HepG2 (cell line): ENCODE data around the gene WWC2. TPM values are rescaled to one million over a fixed set of nuclear protein-coding genes. Genes with fewer than 3 reads are reported as not detected.

Source experiments
- ATAC-seq: fragments of 200-7000 bp; cut with Tn5 transposase; 3 replicates; pipeline ENCODE4 v1.9.1; 2020; ENCODE audit warnings: mild to moderate bottlenecking, moderate library complexity
- BruUV-seq: library from RNA; stranded (reverse); fragments of 400-500 nt; replicated peaks from 2 replicates; lab custom pipeline; 2021; lab: Mats Ljungman, UMichigan
- CTCF ChIA-PET: fragments of 300-600 bp; formaldehyde crosslinking; extraction: SDS; loops from one replicate; lab custom pipeline; 2021; ENCODE audit warnings: low total read pairs, inconsistent platforms, low intra/inter-chr PET ratio; lab: Yijun Ruan, JAX
- POLR2A ChIA-PET: fragments of 350-600 bp; sonication (Branson Sonifier 250); formaldehyde crosslinking; loops from one replicate; lab custom pipeline; 2020; ENCODE audit warnings: antibody characterized with exemption, inconsistent platforms; lab: Yijun Ruan, JAX
- DNase-seq: peaks from one replicate; pipeline ENCODE4 v3.0.0-alpha.2; 2015; ENCODE audit warnings: low spot score
- FAIRE-seq: peaks from 3 replicates; lab custom pipeline; 2011; peaks lifted over from hg19 to GRCh38; lab: Jason Lieb, UNC
- H2AFZ ChIP-seq: one replicate; pipeline ENCODE4 v1.6.1; 2011; ENCODE audit warnings: low read length, inconsistent platforms
- H3K27ac ChIP-seq: fragments of 300-600 bp; 3 replicates; pipeline ENCODE4 v1.8.0; 2011; ENCODE audit warnings: mixed run types, mild to moderate bottlenecking, mixed read lengths, low read length, inconsistent platforms; ENCODE audit not compliant: insufficient read depth; ENCODE audit errors: extremely low read length
- H3K27me3 ChIP-seq, 2 experiments: fragments of 200-600 bp in 1 of 2; 2 replicates in 1 of 2; 3 replicates in 1 of 2; pipeline versions ENCODE4 v1.6.0 to v1.8.0; 2011; ENCODE audit warnings: low read length in 2 of 2, mild to moderate bottlenecking in 2 of 2, moderate library complexity in 2 of 2, inconsistent platforms in 1 of 2; ENCODE audit not compliant: insufficient read depth in 2 of 2, control insufficient read depth in 1 of 2
- H3K36me3 ChIP-seq, 2 experiments: fragments of 200-600 bp in 1 of 2; replicated peaks in 1 of 2; 2 replicates in 1 of 2; 3 replicates in 1 of 2; pipeline versions ENCODE4 v1.5.1 to v1.8.0; 2011; ENCODE audit warnings: low read length in 2 of 2, inconsistent platforms in 1 of 2; ENCODE audit not compliant: insufficient read depth in 2 of 2, control insufficient read depth in 1 of 2
- H3K4me1 ChIP-seq: 2 replicates; pipeline ENCODE4 v1.5.1; 2012; ENCODE audit warnings: low read length, inconsistent platforms; ENCODE audit not compliant: insufficient read depth
- H3K4me2 ChIP-seq: 2 replicates; pipeline ENCODE4 v1.6.0; 2011; ENCODE audit warnings: low read depth, low read length, inconsistent platforms
- H3K4me3 ChIP-seq, 3 experiments: fragments of 200-600 bp in 1 of 3; sonication (generic), shearing (Covaris generic) in 1 of 3; replicated peaks in 1 of 3; 2 replicates each; pipeline ENCODE4 v1.5.1; 2011 to 2016; ENCODE audit warnings: low read length in 3 of 3, inconsistent platforms in 2 of 3, low read depth in 2 of 3, mild to moderate bottlenecking in 2 of 3, control low read depth in 1 of 3, mixed read lengths in 1 of 3; ENCODE audit not compliant: insufficient read depth in 1 of 3
- H3K79me2 ChIP-seq: one replicate; pipeline ENCODE4 v1.6.1; 2011; ENCODE audit warnings: low read length, inconsistent platforms; ENCODE audit not compliant: insufficient read depth
- H3K9ac ChIP-seq: 2 replicates; pipeline ENCODE4 v1.6.0; 2011; ENCODE audit warnings: mild to moderate bottlenecking, low read depth, low read length, inconsistent platforms; ENCODE audit not compliant: insufficient read depth
- H3K9me3 ChIP-seq: 2 replicates; pipeline ENCODE4 v1.5.1; 2012; ENCODE audit warnings: mild to moderate bottlenecking, low read length
- H4K20me1 ChIP-seq: 2 replicates; pipeline ENCODE4 v1.6.0; 2011; ENCODE audit warnings: inconsistent platforms, mild to moderate bottlenecking, low read length, moderate library complexity; ENCODE audit not compliant: insufficient read depth
- ATF6 ChIP-seq: sonication (generic); formaldehyde crosslinking; conservative IDR thresholded peaks from 2 replicates; pipeline ENCODE4 v1.4.0; 2020; ENCODE audit warnings: missing genetic modification reagents
- ATRX ChIP-seq: sonication (generic); formaldehyde crosslinking; IDR thresholded peaks from 2 replicates; pipeline ENCODE4 v1.4.0; 2020; ENCODE audit warnings: missing genetic modification reagents, borderline replicate concordance
- GFI1 ChIP-seq: sonication (generic); formaldehyde crosslinking; IDR thresholded peaks from 2 replicates; pipeline ENCODE4 v1.5.0; 2020; ENCODE audit warnings: missing genetic modification reagents, mild to moderate bottlenecking, borderline replicate concordance
- IRF2 ChIP-seq: IDR thresholded peaks from 2 replicates; pipeline ENCODE4 v1.6.1; 2018; ENCODE audit warnings: missing genetic modification reagents, missing compliant biosample characterization
- KLF9 ChIP-seq: IDR thresholded peaks from 2 replicates; pipeline ENCODE4 v1.6.1; 2016; ENCODE audit warnings: low read depth
- MXD1 ChIP-seq: sonication (generic); formaldehyde crosslinking; IDR thresholded peaks from 2 replicates; pipeline ENCODE4 v1.4.0; 2020; ENCODE audit warnings: mild to moderate bottlenecking, missing genetic modification reagents
- POLR2AphosphoS2 ChIP-seq: IDR thresholded peaks from 2 replicates; pipeline ENCODE4 v1.6.1; 2011; ENCODE audit warnings: low read depth, low read length, improper control_type of control experiment
- REL ChIP-seq: sonication (generic); formaldehyde crosslinking; conservative IDR thresholded peaks from 2 replicates; pipeline ENCODE4 v1.8.0; 2022; ENCODE audit warnings: mild to moderate bottlenecking, missing genetic modification reagents, moderate library complexity
- SETDB1 ChIP-seq: sonication (generic); formaldehyde crosslinking; IDR thresholded peaks from 2 replicates; pipeline ENCODE4 v1.5.1; 2020; ENCODE audit warnings: missing genetic modification reagents, mild to moderate bottlenecking, borderline replicate concordance
- SIX1 ChIP-seq: sonication (generic); formaldehyde crosslinking; IDR thresholded peaks from 2 replicates; pipeline ENCODE4 v1.4.0; 2020; ENCODE audit warnings: missing genetic modification reagents, borderline replicate concordance
- SMAD9 ChIP-seq: sonication (generic); formaldehyde crosslinking; IDR thresholded peaks from 2 replicates; pipeline ENCODE4 v1.5.1; 2020; ENCODE audit warnings: mild to moderate bottlenecking, missing genetic modification reagents
- SMC3 ChIP-seq: IDR thresholded peaks from 2 replicates; pipeline ENCODE4 v1.6.1; 2011; ENCODE audit warnings: low read length, improper control_type of control experiment
- THRA ChIP-seq: sonication (generic); formaldehyde crosslinking; IDR thresholded peaks from 2 replicates; pipeline ENCODE4 v1.4.0; 2020; ENCODE audit warnings: missing genetic modification reagents, borderline replicate concordance
- USF2 ChIP-seq, 2 experiments: sonication (generic) in 1 of 2; formaldehyde crosslinking in 1 of 2; IDR thresholded peaks; 2 replicates each; pipeline versions ENCODE4 v1.5.1 to v1.6.1; 2011 to 2020; ENCODE audit warnings: borderline replicate concordance in 1 of 2, low read depth in 1 of 2, low read length in 1 of 2, mild to moderate bottlenecking in 1 of 2, missing genetic modification reagents in 1 of 2, moderate library complexity in 1 of 2
- ZNF121 ChIP-seq: sonication (generic); formaldehyde crosslinking; IDR thresholded peaks from 2 replicates; pipeline ENCODE4 v1.5.0; 2020; ENCODE audit warnings: mild to moderate bottlenecking, missing genetic modification reagents
- ZNF136 ChIP-seq: sonication (generic); formaldehyde crosslinking; IDR thresholded peaks from 2 replicates; pipeline ENCODE4 v1.8.1; 2022; ENCODE audit warnings: low read depth, mild to moderate bottlenecking, moderate library complexity, missing genetic modification reagents
- ZNF207 ChIP-seq: fragments of 450-650 bp; IDR thresholded peaks from 2 replicates; pipeline ENCODE4 v1.6.1; 2016; ENCODE audit warnings: antibody characterized with exemption, borderline replicate concordance
- ZNF235 ChIP-seq: sonication (generic); formaldehyde crosslinking; IDR thresholded peaks from 2 replicates; pipeline ENCODE4 v1.8.1; 2023; ENCODE audit warnings: mild to moderate bottlenecking, missing genetic modification reagents, borderline replicate concordance
- ZNF383 ChIP-seq: sonication (generic); formaldehyde crosslinking; IDR thresholded peaks from 2 replicates; pipeline ENCODE4 v1.4.0; 2020; ENCODE audit warnings: missing genetic modification reagents, mild to moderate bottlenecking, borderline replicate concordance
- WGBS: methylation state at CpG from one replicate; pipeline ENCODE4 v1.1.6; 2017; ENCODE audit warnings: low lambda C conversion rate; 5-methylcytosine and 5-hydroxymethylcytosine counted together
- in situ Hi-C: cut with HindIII; loops from 2 replicates; pipeline ENCODE4 v1.10.0; 2017; ENCODE audit warnings: low pct_unique_long_range_greater_than_20kb; ENCODE audit not compliant: extremely low pct_ligation_motif_present
- intact Hi-C: fragments of 100-400 bp; cut with micrococcal nuclease; formaldehyde crosslinking; loops from one replicate; pipeline ENCODE4 v1.10.0; 2022; ENCODE audit not compliant: unreplicated experiment
- polyA plus RNA-seq, 8 experiments: library from polyadenylated mRNA; depleted of rRNA in 3 of 8; stranded (reverse) in 7 of 8; unstranded in 1 of 8; fragments of >200 nt; fragmentation: Illumina TruSeq in 4 of 8; extraction: Trizol in 4 of 8; gene quantifications; 2 replicates each; pipeline versions ENCODE4 v1.2.1 to v1.2.3, GENCODE V29; 2011 to 2016; ENCODE audit warnings: low read depth in 4 of 8, missing spikeins in 1 of 8, mixed read lengths in 1 of 8; ENCODE audit not compliant: insufficient read depth in 1 of 8
- total RNA-seq, 5 experiments: library from RNA; depleted of rRNA; stranded (reverse); fragments of >200 nt; fragmentation: Illumina TruSeq; extraction: Trizol; gene quantifications; 2 replicates each; pipeline ENCODE4 v1.2.3, GENCODE V29; 2016; ENCODE audit warnings: low read depth in 1 of 5

The WWC2 gene
- total and polyA plus RNA-seq, 2 of the 13 experiments (the other 11 are each of a cell fraction or from before 2014, with no cell fraction given), result 40.0 to 50.1 TPM

- H3K9me3 ChIP-seq, result no peaks in the 10 kb centered on the region
- WGBS, result 94% methylated on average over 6 of the region's 6 CpGs
- H3K4me2 ChIP-seq, result no peak overlapping the region
- BruUV-seq, result no TSS peak
- no peaks in the 10 kb centered on the region for H3K79me2 ChIP-seq
- FAIRE-seq (no peak), DNase-seq (no peak), ATAC-seq (no peak)
- no peaks in the 10 kb centered on the region for H4K20me1 ChIP-seq
- no peak overlapping the region for H2AFZ ChIP-seq
- TF ChIP-seq USF2 (IDR thresholded peaks at IDR 0.05; ENCODE audit: low read depth, low read length) (no peak), USF2 (CRISPR knock-in tag; IDR thresholded peaks at IDR 0.05; ENCODE audit: borderline replicate concordance) (no peak), ZNF136 (CRISPR knock-in tag) (no peak), ZNF121 (CRISPR knock-in tag) (no peak), ZNF235 (no peak), ATRX (no peak), ZNF383 (CRISPR knock-in tag) (no peak), IRF2 (CRISPR knock-in tag) (no peak), GFI1 (CRISPR knock-in tag) (no peak), KLF9 (CRISPR knock-in tag) (no peak), SETDB1 (no peak), REL (no peak), THRA (no peak), SIX1 (CRISPR knock-in tag) (no peak), MXD1 (CRISPR knock-in tag) (no peak), POLR2AphosphoS2 (no peak), SMAD9 (CRISPR knock-in tag) (no peak), ZNF207 (no peak), SMC3 (no peak), ATF6 (CRISPR knock-in tag) (no peak)
- no peaks in the 10 kb centered on the region for H3K4me1 ChIP-seq
- ChIA-PET POLR2A (no interaction called here), CTCF (no interaction called here)
- H3K36me3 ChIP-seq, result peaks cover 15 to 83% of the 10 kb centered on the region in 2 experiments
- no peak overlapping the region for H3K27ac ChIP-seq
- no peak overlapping the region for H3K4me3 ChIP-seq
- no peaks in the 10 kb centered on the region for H3K27me3 ChIP-seq
- H3K9ac ChIP-seq, result no peak overlapping the region
- in situ Hi-C loops (no loop called here), intact Hi-C loops (loop anchor here (5.0 kb wide), 1 partner anchor 120 kb away; no protein-coding TSS in a partner anchor)
Measured at GRCh38 chr4:183287677-183288076, 188.6 kb downstream of the WWC2 start.
